Activated CD8-positive, alpha-beta memory T cell treated with anti-CD3 and anti-CD28 coated beads for 24 hours (primary cell): Measurements from ENCODE around the gene BMP2K.

Experiments used
- DNase-seq: peaks from one replicate; pipeline ENCODE4 v3.0.0-alpha.2; 2020

Gene BMP2K

GRCh38 chr4:78776079-78776728 is at the start of gene BMP2K:
Gene BMP2K (plus strand): TSS chr4:78776350. CDS start chr4:78776544, 194 bp downstream.
- DNase-seq: no peak

- DNase-seq: no peak
Measured at GRCh38 chr4:78726546-78726945, 49.6 kb upstream of the BMP2K start.

DNA sequence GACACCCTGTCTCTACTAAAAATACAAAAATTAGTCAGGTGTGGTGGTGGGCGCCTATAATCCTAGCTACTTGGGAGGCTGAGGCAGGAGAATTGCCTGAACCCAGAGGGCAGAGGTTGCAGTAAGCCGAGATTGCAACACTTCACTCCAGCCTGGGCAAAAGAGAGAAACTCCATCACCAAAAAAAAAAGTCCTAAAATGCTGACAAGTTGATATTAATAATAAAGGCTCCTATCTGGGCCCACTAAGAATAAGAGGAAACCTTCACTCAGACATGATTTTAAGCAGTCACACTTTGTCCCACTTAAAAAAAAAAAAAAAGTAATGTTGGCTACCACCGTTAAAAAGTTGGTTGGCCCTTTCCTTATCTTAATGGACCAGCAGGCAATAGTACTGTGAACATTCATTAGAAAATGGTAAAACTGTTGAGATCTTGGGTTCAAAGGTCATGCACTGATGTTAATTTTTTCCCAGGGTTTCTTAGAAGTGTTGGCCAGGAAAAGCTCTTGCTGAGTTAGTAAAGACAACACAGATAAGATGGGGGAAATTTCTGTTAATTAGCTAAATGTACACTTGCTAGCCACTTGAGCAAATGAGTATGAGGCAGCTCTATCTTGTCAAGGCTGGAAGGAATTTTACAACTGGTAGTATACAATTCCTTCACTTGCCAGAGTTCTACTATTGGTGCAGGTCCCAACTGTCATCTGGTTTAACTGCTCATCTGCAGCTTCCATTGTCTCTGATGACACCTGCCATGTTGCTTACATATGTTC is 43.6 kb upstream of the BMP2K start:
- no peak for DNase-seq

DNA sequence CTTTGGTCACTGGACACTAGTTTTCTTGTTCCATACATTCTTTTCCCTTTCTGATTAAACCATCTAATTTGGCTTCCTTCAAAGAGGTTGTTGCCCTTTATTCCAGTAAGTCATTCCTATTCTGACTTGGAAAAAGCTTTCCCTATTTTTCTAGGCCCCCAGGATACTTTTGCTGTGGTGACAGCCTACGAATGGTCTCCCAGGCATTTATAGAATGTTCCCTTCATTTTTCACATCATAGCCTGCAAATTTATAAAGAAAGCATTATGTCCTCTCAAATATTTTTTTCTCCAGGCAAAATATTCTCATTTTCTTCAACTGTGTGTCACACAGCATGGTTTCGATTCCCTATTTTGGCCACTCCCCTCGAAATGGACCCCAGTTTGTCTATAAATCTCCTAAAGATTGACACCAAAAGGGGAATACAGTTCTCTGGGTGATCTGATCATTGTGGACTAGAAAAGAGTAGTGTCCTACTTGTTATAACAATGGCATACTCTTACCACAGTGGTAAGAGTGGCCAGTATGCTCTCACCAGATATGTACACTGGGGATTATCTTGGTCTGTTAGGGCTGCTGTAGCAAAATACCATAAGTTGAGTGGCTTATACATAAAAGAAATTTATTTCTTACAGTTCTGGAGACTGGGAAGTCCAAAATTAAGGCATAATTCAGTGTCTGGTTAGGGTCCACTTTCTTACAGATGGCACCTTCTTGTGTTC is 41.5 kb upstream of the BMP2K start:
- no peak for DNase-seq

DNA sequence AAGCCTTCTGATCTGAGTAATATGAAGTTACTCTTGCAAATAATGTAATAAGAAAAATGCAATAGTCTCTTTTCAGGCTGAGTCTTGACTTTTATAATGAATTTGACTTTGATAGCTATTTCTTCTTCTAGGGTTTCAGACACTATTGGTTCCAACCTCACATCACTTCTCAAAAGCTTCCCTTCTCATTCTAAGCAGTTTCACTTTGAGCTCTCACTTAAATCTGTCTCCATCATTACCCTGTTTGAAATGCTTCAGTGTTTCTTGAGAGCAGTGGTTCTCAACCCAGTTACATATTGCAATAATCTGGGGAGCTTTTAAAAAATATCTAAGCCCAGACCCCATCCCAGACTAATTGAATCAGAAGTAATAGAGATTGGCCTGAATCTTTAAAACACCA is 40.5 kb upstream of the BMP2K start:
- DNase-seq: no peak

- DNase-seq: no peak
Measured at GRCh38 chr4:78737035-78737434, 39.1 kb upstream of the BMP2K start.

DNA sequence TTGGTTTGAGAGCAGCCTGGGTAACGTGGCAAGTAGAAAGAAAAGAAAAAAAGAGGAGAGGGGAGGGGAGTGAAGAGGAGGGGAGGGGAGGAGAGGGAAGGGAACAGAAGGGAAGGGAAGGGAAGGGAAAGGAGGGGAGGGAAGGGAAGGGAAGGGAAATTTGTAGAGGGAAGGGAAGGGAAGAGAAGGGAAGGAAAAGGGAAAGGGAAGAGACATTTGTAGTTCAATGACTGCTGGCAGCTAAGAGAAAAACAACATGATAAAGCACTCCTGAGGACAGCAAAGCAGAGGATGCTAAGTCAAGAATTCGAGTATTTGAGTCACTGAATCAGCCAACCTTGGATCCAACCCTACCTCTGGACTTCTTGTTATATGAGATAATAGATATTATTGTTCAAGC is 38.2 kb upstream of the BMP2K start:
- DNase-seq: no peak

DNA sequence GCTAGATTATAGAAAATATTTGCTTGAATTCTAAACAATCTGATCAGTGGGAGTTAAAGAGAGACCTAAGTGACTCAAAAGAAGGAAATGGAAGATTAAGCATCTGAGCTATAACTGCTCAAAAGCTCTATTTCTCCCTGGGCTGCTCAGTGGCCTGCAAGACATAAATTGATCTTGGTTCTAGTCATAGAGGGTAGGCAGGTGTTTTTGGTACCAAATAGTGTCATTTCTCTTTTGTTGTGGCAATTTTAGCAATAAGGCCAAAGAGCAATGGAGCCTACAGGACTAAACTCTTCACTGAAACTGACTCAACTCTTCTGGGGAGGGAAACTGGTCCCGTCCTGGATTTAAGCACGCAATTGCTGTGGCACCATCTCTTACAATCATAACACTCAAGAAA is 33.9 kb upstream of the BMP2K start:
- no peak for DNase-seq

DNA sequence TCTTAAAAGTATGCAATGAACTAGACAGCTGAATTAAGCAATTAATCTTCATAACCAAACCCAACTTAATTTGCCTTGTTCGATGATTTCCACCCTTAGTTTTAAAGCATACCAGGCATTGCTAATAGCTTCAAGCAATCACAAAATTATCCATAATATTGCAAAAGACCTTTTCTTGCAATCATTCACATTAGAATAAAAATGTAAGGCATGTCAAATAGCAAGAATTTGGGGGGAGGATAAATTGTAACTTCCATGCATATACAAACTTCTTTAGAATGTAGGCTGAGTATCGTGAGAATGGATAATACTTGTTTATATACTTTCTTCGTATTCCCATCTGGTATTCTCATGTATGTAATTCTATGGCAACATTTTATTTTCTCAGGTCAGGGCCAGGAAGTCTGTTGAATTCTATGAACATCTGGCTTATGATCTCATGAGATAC is 28.7 kb upstream of the BMP2K start:
- DNase-seq: no peak

DNA sequence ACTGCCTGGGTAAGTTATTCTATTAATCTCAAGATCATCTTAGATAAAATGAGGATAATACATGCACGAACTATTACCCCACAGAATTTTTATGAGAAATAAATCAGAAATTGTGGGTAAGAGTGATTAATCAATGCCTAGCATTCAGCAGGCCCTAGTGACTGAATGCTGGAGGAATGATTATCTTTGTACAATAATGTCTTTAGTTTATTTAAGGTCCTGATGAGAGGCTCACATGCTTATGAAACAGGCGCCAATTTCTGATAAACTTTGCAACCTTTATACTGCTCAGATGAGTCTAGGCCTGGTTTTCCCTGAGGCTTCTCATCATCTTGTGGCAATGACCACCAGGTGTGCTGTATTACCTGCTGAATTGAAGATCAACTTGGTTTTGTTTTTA is 27.8 kb upstream of the BMP2K start:
- no peak for DNase-seq

DNA sequence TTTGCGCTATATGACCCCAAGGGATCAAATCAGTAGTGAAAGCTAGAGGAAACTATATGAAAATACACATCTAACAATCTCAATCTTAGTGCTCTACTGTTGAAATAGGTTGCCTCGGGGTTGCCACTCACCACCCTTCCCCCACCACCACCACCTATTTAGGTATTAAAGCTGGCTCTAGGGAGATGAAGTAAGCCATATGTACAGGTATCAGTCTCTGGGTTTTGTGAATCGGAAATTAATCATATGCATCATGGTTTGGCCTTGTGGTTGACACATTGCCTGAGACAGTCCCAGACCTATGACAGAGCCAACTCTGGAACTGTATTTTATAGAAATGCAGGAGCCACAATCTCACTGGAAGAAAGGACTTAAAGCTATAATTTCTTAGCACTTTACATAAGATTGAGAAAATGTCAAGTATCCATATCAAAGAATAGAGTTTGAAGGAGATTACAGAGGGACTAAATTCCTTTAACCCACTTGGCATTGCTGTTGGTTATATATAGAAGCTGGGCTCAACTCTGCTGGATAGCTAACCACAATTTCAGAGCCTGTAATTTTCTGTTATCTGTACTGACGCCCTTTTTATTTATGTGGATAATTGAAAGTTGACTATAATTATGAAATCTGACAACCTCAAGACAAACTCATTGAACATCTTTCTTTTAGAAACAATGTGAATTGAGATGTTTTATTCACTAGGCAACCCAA is 26.7 kb upstream of the BMP2K start:
- no peak for DNase-seq

DNA sequence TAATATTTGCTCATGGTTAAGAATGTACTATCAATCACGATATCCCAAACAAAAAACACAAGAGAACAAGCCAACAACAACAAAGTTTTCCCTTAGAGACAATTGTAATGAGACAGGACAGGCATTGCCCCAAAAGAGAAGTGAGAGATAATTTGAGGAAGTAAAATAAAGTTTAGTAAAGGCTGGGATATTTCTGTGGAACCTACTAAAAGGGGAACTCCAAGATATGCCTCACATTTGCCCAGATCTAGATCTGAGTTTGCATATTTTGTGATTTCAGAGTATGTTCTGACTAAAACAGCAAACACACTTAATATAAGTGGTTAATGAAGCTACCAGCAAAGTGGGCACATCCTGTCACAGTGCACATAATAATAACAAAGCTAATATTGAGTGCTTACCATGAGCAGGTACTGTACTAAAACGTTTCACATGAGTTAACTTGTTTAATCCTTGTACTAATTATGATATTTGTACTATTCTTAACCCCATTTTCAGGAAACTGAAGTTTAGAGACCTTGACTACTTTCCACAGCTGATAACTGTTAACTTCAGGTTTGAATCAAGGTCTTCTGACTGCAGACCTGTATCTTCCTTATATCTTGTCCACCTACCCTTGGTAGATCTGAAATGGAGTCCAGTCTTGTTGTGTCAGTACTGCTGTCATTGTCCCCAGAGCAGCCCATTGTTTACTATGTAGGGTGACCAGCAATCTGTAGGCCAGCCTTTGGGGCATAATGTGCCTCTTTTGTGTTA is 26.0 kb upstream of the BMP2K start:
- no peak for DNase-seq

DNA sequence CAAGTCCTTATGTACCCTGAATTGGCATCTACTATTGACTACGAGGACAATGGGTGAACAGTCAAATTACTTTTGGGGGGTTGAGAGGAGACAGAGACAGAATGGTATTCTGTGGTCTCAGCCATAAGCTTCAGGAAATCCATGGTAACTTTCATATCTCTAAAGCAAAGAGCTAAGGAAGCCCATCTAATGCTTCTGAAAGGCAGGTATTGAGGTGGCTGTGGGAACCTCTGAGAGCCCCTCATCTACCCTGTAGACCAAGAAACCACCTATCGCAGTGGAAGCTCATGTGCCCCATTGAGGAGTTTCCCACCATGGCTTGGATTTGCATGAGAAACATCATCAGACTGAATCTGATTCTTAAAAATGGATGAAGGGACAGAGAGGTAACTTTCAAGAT is 23.1 kb upstream of the BMP2K start:
- DNase-seq: no peak

- DNase-seq: no peak
Measured at GRCh38 chr4:78754872-78755271, 21.3 kb upstream of the BMP2K start.

DNA sequence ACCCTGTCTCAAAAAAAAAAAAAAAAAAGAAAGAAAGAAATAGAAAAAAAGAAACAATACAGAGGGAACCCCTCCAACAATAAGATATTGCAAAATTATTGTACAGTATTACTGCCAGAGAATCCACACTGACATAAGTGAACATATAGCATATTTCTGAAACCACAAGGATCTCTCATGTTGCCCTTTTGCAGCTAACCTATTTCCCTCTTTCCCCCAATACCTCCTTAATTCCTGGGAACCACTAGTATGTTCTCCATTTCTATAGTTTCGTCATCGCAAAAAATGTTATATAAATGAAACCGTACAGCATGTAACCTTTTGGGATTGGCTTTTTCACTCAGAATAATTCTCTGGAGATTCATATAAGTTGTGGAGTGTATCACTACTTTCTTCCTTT is 20.0 kb upstream of the BMP2K start:
- no peak for DNase-seq

DNA sequence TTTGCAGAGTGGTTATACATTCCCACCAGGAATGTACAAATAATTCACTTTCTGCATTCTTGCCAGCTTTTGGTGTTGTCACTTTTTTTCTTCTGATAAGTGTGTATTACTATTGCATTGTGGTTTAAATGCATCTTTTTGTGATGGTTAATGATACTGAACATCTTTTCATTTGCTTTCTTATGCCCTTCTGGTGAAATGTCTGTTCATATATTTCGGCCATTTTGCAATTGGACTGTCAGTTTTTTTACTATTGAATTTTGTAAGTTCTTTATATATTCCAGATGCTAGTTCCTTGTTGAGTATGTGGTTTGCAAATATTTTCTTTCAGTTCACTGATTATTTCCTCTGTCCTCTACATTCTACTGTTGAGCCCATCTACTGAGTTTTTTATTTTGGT is 19.4 kb upstream of the BMP2K start:
- no peak for DNase-seq

DNA sequence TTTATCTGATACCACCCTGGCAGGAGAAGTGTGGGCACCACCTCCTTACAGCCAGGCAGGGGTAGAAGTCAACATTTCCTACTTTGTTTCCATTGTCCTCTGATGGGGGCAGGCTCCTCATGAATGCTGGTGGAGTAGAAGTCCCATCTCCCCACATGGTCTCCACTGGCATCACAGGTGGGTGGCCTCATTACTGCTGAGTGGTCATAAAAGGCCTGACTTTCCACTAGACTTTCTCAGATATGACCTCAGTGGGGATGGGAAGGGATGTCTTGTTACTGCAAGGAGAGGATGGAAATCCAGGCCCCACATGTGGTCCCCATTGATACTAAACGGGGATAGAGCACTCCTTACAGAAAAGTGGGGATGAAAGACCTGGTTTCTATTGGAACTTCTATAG is 18.6 kb upstream of the BMP2K start:
- no peak for DNase-seq

DNA sequence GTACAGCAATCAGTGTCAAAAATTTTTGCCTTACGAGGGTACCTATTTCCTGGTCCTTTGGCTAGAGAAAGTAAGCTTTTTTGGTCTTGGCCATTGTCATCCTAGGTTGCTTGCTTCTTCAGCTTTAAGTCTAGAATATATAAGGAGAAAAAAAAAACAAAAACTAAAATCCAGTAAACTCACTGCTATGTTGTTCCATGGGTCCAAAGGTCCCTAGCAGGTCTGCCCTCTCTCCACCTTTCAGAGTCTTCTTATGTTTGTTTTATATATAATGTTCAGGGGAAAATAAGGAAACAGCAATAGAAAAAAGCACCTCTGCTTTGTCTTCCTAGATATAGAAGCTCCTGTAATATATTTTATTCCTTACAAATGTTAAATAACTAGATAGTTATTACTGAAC is 18.1 kb upstream of the BMP2K start:
- no peak for DNase-seq

DNA sequence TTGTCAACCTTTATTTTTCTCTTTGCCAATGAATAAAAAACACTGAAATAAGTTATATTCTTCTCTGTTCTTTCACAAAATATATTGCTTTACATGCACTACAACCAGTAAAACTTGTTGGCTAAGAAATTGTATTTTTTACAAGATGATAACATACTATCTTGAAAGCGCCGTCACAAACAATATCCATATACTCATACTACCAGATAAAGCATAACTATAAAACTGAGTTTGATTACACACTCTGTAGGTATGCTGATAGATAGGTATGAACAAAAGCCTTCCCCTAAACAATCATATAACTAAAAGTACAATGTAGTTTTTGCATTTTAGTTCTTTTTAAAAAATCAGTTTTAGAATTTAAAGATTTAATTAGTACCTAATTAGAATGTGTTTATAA is 13.6 kb upstream of the BMP2K start:
- DNase-seq: no peak

DNA sequence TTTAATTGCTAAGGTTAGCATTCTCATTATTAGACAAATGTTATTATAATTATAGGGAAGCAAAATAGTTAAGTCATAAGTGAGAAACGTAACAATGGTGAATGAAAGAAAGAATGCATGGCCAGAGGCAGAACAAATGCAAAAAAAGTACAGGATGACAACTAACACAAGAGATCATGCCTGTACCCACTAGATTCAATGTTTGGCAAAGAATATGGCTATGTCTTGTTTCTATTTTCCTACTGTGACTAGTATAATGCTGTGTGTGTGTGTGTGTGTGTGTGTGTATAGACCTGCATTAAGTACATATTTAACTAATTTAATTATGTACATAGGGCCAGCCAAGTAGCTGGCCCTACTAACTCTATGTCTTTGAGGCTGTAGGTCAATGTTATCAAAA is 12.9 kb upstream of the BMP2K start:
- no peak for DNase-seq

GRCh38 chr4:78763763-78764387 is 12.3 kb upstream of the BMP2K start:
- DNase-seq: no peak

DNA sequence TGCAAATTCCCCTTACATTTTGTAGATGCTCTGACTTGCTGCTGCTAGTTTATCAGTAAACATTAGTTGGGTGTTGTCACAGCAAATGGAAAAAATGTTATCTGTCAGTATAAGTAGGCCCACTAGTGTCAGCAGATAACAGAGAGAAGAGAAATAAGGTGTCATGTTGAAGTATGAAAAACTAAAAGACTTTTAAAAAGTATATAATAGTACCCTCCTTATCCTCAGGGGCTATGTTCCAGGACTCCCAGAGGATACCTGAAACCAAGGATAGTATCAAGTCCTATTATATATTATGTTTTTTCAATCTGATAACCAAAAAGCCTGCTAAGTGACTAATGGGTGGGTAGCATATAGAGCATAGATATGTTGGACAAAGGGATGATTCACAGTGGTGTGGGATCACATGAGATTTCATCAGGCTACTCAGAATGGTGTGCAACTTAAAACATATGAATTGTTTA is 11.6 kb upstream of the BMP2K start:
- DNase-seq: no peak
